GM12878 (cell line): ENCODE data around the gene BIN1. TPM values are rescaled to one million over a fixed set of nuclear protein-coding genes. Genes with fewer than 3 reads are reported as not detected.

Experiments
- ATAC-seq: fragments of 200-7000 bp; cut with Tn5 transposase; 3 replicates; pipeline ENCODE4 v1.9.1; 2020; ENCODE audit warnings: mild to moderate bottlenecking, moderate library complexity
- BruUV-seq: library from RNA; stranded (reverse); fragments of 400-500 nt; replicated peaks from 2 replicates; lab custom pipeline; 2021; lab: Mats Ljungman, UMichigan
- CTCF ChIA-PET: fragments of 300-600 bp; sonication (Branson Sonifier 250); formaldehyde crosslinking; extraction: SDS; loops from one replicate; lab custom pipeline; 2021; ENCODE audit warnings: inconsistent platforms; lab: Yijun Ruan, JAX
- POLR2A ChIA-PET: fragments of 350-600 bp; formaldehyde crosslinking; extraction: SDS; loops from one replicate; lab custom pipeline; 2021; ENCODE audit warnings: inconsistent platforms; lab: Charles Lee
- RAD21 ChIA-PET: fragments of 300-600 bp; sonication (Branson Sonifier 250); formaldehyde crosslinking; loops from one replicate; lab custom pipeline; 2023; ENCODE audit warnings: antibody characterized with exemption; ENCODE audit not compliant: unreplicated experiment; lab: Charles Lee
- SMC1A ChIA-PET: fragments of 300-600 bp; sonication (Branson Sonifier 250); formaldehyde crosslinking; loops from one replicate; lab custom pipeline; 2023; ENCODE audit not compliant: unreplicated experiment, uncharacterized antibody; lab: Charles Lee
- DNase-seq: peaks from one replicate; pipeline ENCODE4 v3.0.0-alpha.2; 2011; ENCODE audit warnings: low read depth, low spot score
- FAIRE-seq: peaks from 3 replicates; lab custom pipeline; 2011; peaks lifted over from hg19 to GRCh38; lab: Jason Lieb, UNC
- H2AFZ ChIP-seq: 2 replicates; pipeline ENCODE4 v1.6.0; 2011; ENCODE audit warnings: low read depth, low read length, control low read depth; ENCODE audit not compliant: control insufficient read depth
- H3K27ac ChIP-seq: 2 replicates; pipeline ENCODE4 v1.5.1; 2011; ENCODE audit warnings: control low read depth; ENCODE audit not compliant: control insufficient read depth, insufficient read depth
- H3K27me3 ChIP-seq, 2 experiments: replicated peaks in 1 of 2; 2 replicates each; pipeline versions ENCODE4 v1.6.0 to v1.6.1; 2011; ENCODE audit warnings: low read length in 1 of 2; ENCODE audit not compliant: control insufficient read depth in 2 of 2, insufficient read depth in 2 of 2
- H3K36me3 ChIP-seq, 2 experiments: 2 replicates each; pipeline ENCODE4 v1.5.1; 2011; ENCODE audit warnings: low read length in 1 of 2; ENCODE audit not compliant: control insufficient read depth in 2 of 2, insufficient read depth in 2 of 2
- H3K4me1 ChIP-seq: 2 replicates; pipeline ENCODE4 v1.6.1; 2011; ENCODE audit warnings: mild to moderate bottlenecking, low read length, moderate library complexity, mixed read lengths; ENCODE audit not compliant: control insufficient read depth, insufficient read depth
- H3K4me2 ChIP-seq: 2 replicates; pipeline ENCODE4 v1.6.0; 2011; ENCODE audit warnings: control low read depth; ENCODE audit not compliant: control insufficient read depth, insufficient read depth
- H3K4me3 ChIP-seq: fragments of 200-600 bp; sonication (generic); 2 replicates; pipeline ENCODE4 v1.5.1; 2016
- H3K79me2 ChIP-seq: 2 replicates; pipeline ENCODE4 v1.6.0; 2011; ENCODE audit warnings: low read length; ENCODE audit not compliant: control insufficient read depth, insufficient read depth
- H3K9ac ChIP-seq: 2 replicates; pipeline ENCODE4 v1.8.0; 2011; ENCODE audit warnings: low read length, control low read depth, mixed read lengths; ENCODE audit not compliant: control insufficient read depth, insufficient read depth
- H3K9me3 ChIP-seq: replicated peaks from 3 replicates; pipeline ENCODE4 v1.5.1; 2011; ENCODE audit warnings: mild to moderate bottlenecking, low read length; ENCODE audit not compliant: control insufficient read depth, insufficient read depth
- H4K20me1 ChIP-seq: 2 replicates; pipeline ENCODE4 v1.6.0; 2011; ENCODE audit not compliant: control insufficient read depth, insufficient read depth
- ATF2 ChIP-seq: IDR thresholded peaks from 2 replicates; pipeline ENCODE4 v1.6.1; 2012; ENCODE audit warnings: low read length, inconsistent platforms
- BHLHE40 ChIP-seq, 2 experiments: fragments of 450-650 bp in 1 of 2; IDR thresholded peaks; 2 replicates each; pipeline ENCODE4 v1.6.1; 2011 to 2017; ENCODE audit warnings: low read depth in 2 of 2, borderline replicate concordance in 1 of 2, improper control_type of control experiment in 1 of 2, low read length in 1 of 2, mild to moderate bottlenecking in 1 of 2
- CEBPB ChIP-seq, 2 experiments: fragments of 150-350 bp in 1 of 2; IDR thresholded peaks; 2 replicates each; pipeline ENCODE4 v1.6.1; 2012 to 2014; ENCODE audit warnings: low read depth in 2 of 2, low read length in 2 of 2, borderline replicate concordance in 1 of 2, inconsistent platforms in 1 of 2
- E2F4 ChIP-seq: IDR thresholded peaks from 2 replicates; pipeline ENCODE4 v1.6.1; 2012; ENCODE audit warnings: low read depth, low read length, improper control_type of control experiment
- RB1 ChIP-seq: fragments of 450-650 bp; formaldehyde crosslinking; IDR thresholded peaks from 2 replicates; pipeline ENCODE4 v1.6.1; 2017; ENCODE audit warnings: mild to moderate bottlenecking, borderline replicate concordance
- RUNX3 ChIP-seq: IDR thresholded peaks from 2 replicates; pipeline ENCODE4 v1.6.1; 2012; ENCODE audit warnings: low read length, inconsistent platforms
- STAT1 ChIP-seq: fragments of 450-650 bp; conservative IDR thresholded peaks from 2 replicates; pipeline ENCODE4 v1.6.1; 2014; ENCODE audit warnings: antibody characterized with exemption, mild to moderate bottlenecking
- TCF3 ChIP-seq: IDR thresholded peaks from 2 replicates; pipeline ENCODE4 v1.6.1; 2012; ENCODE audit warnings: low read depth, mild to moderate bottlenecking, low read length, borderline replicate concordance; ENCODE audit not compliant: insufficient read depth
- ZNF687 ChIP-seq: fragments of 450-650 bp; IDR thresholded peaks from 2 replicates; pipeline ENCODE4 v1.6.1; 2017; ENCODE audit warnings: mild to moderate bottlenecking, moderate library complexity
- WGBS: methylation state at CpG from one replicate; pipeline ENCODE4 v1.1.6; 2016; ENCODE audit warnings: low lambda C conversion rate; ENCODE audit not compliant: insufficient replicate concordance, insufficient coverage; ENCODE audit errors: missing lambda C conversion rate; 5-methylcytosine and 5-hydroxymethylcytosine counted together
- in situ Hi-C: fragments of 300-500 bp; cut with MboI; formaldehyde crosslinking; loops from 9 replicates; pipeline ENCODE4 v1.14.3; 2018; ENCODE audit warnings: mixed read lengths
- intact Hi-C: fragments of 100-400 bp; cut with micrococcal nuclease; formaldehyde crosslinking; loops from one replicate; pipeline ENCODE4 v1.14.2; 2022; ENCODE audit not compliant: unreplicated experiment
- polyA plus RNA-seq, 11 experiments: library from polyadenylated mRNA; depleted of rRNA in 4 of 11; unstranded in 6 of 11; stranded (reverse) in 5 of 11; fragments of >200 nt; fragmentation: Nextera tagmentation in 4 of 11; fragmentation: Illumina TruSeq in 1 of 11; extraction: Ambion mirVana in 4 of 11; extraction: Trizol in 1 of 11; gene quantifications; 1 replicate in 1 of 11; 2 replicates in 10 of 11; pipeline versions ENCODE4 v1.2.1 to v1.2.3, GENCODE V29; 2011 to 2016; ENCODE audit warnings: inconsistent platforms in 2 of 11, missing spikeins in 2 of 11, low read depth in 1 of 11
- total RNA-seq, 4 experiments: library from RNA; depleted of rRNA in 3 of 4; stranded (reverse); fragments of >200 nt in 3 of 4; fragmentation: Illumina TruSeq in 1 of 4; extraction: Trizol in 1 of 4; gene quantifications; 2 replicates each; pipeline versions ENCODE4 v1.2.1 to v1.2.3, GENCODE V29; 2013 to 2021

Gene BIN1
- total and polyA plus RNA-seq, 10 of the 15 experiments (the other 5 are each of a cell fraction or from before 2014, with no cell fraction given), result 0.32 to 21.3 (median 11.2) TPM

- TF ChIP-seq TCF3 (peak; percentile 65; the same call in 1 of the 2 replicates), BHLHE40 (IDR thresholded peaks at IDR 0.05; ENCODE audit: borderline replicate concordance in 1 of 2, low read depth in 2 of 2, low read length in 1 of 2) (peak in 1 of 2 experiments; percentile 3; a peak in 1 of 4 replicates), E2F4 (no peak), STAT1 (no peak)
Observed at GRCh38 chr2:127085317-127085681, 21.7 kb downstream of the BIN1 start (continued).

GRCh38 chr2:127084611-127085316, 22.2 kb downstream of the BIN1 start:
- H3K79me2 ChIP-seq, result no peaks in the 10 kb centered on the region
- FAIRE-seq, result no peak
- no peaks in the 10 kb centered on the region for H3K27me3 ChIP-seq
- ChIA-PET RAD21 (interaction anchor here (0.6 to 1.9 kb wide), 4 partner anchors 10 to 351 kb away, joined by 3 to 7 read pairs (median 6); partner anchors contain the start of gene BIN1), CTCF (interaction anchor here (0.6 to 2.8 kb wide), 5 partner anchors 10 to 274 kb away, joined by 3 to 15 read pairs (median 4); partner anchors contain the start of gene BIN1), SMC1A (interaction anchor here (1.2 to 2.5 kb wide), 2 partner anchors 16 to 17 kb away, joined by 3 to 14 read pairs; no protein-coding TSS in a partner anchor)
- H4K20me1 ChIP-seq, result no peaks in the 10 kb centered on the region
- no peak overlapping the region for H3K27ac ChIP-seq
- H2AFZ ChIP-seq, result no peak overlapping the region
- H3K4me1 ChIP-seq, result peaks cover 55% of the 10 kb centered on the region
- no TSS peak for BruUV-seq
- H3K36me3 ChIP-seq, result no peaks in the 10 kb centered on the region
- H3K9ac ChIP-seq, result no peak overlapping the region
- in situ Hi-C loops, result no loop called here
- no peak for ATAC-seq
- no peaks in the 10 kb centered on the region for H3K9me3 ChIP-seq
- H3K4me2 ChIP-seq, result peak overlapping the region; percentile 67
- no peak for TF ChIP-seq CEBPB (IDR thresholded peaks at IDR 0.05; ENCODE audit: borderline replicate concordance in 1 of 2, low read depth in 2 of 2, low read length in 2 of 2)
- TF ChIP-seq RUNX3, result peak; percentile 27; the same call in 1 of the 2 replicates
- TF ChIP-seq ATF2, result no peak
- 0 out of 2 replicates have a peak, but pooled peaks have one; percentile 34 for TF ChIP-seq ZNF687
- no peak for TF ChIP-seq RB1
- TF ChIP-seq, all 136 proteins: peak for 2
- H3K4me3 ChIP-seq, result no peak overlapping the region
- WGBS, result 87% methylated on average over 12 of the region's 12 CpGs
- intact Hi-C loops, result loop anchor here (10.0 kb wide), 1 partner anchor 210 kb away; the partner anchor contains the start of gene ERCC3
- POLR2A ChIA-PET, result interaction anchor here (0.8 to 1.1 kb wide), 3 partner anchors 9 to 28 kb away, joined by 3 read pairs; partner anchors contain the start of gene BIN1
- no peak for DNase-seq
